ENCODE data around the gene VPS26C.

The VPS26C gene

GRCh38 chr21:37182222-37182621 is 84.9 kb downstream of the VPS26C start:
- no peak overlapping the region for H3K4me3 ChIP-seq (ENCODE audit: low read depth, low read length)

GRCh38 chr21:37181059-37181458 is 86.1 kb downstream of the VPS26C start:
- no peaks in the 10 kb centered on the region for H3K27me3 ChIP-seq (ENCODE audit: control insufficient read depth, insufficient read depth, low read length)
- no peaks in the 10 kb centered on the region for H3K9me3 ChIP-seq (ENCODE audit: control insufficient read depth, insufficient read depth, low read length)
- no peak overlapping the region for H3K9ac ChIP-seq (ENCODE audit: low read depth, low read length)
- H3K36me3 ChIP-seq (ENCODE audit: control insufficient read depth, insufficient read depth, low read length): no peaks in the 10 kb centered on the region
- no peak overlapping the region for H3K27ac ChIP-seq (ENCODE audit: low read depth, low read length)
- no peak overlapping the region for H3K4me3 ChIP-seq (ENCODE audit: low read depth, low read length)
- no peaks in the 10 kb centered on the region for H3K4me1 ChIP-seq (ENCODE audit: control insufficient read depth, insufficient read depth, low read length)

More at GRCh38 chr21:37182222-37182621, 84.9 kb downstream of the VPS26C start:
- H3K9me3 ChIP-seq (ENCODE audit: control insufficient read depth, insufficient read depth, low read length): no peaks in the 10 kb centered on the region
- H3K27me3 ChIP-seq (ENCODE audit: control insufficient read depth, insufficient read depth, low read length): no peaks in the 10 kb centered on the region
- no peaks in the 10 kb centered on the region for H3K36me3 ChIP-seq (ENCODE audit: control insufficient read depth, insufficient read depth, low read length)
- no peak overlapping the region for H3K9ac ChIP-seq (ENCODE audit: low read depth, low read length)
- H3K27ac ChIP-seq (ENCODE audit: low read depth, low read length): no peak overlapping the region
- no peaks in the 10 kb centered on the region for H3K4me1 ChIP-seq (ENCODE audit: control insufficient read depth, insufficient read depth, low read length)

- Histone ChIP-seq H3K36me3 (ENCODE audit: control insufficient read depth, insufficient read depth, low read length) (peaks cover 16% of the 10 kb centered on the region), H3K27me3 (ENCODE audit: control insufficient read depth, insufficient read depth, low read length) (no peaks in the 10 kb centered on the region), H3K4me3 (ENCODE audit: low read depth, low read length) (no peak overlapping the region), H3K27ac (ENCODE audit: low read depth, low read length) (no peak overlapping the region), H3K9ac (ENCODE audit: low read depth, low read length) (no peak overlapping the region), H3K4me1 (ENCODE audit: control insufficient read depth, insufficient read depth, low read length) (no peaks in the 10 kb centered on the region), H3K9me3 (ENCODE audit: control insufficient read depth, insufficient read depth, low read length) (no peaks in the 10 kb centered on the region)
Observed at GRCh38 chr21:37176716-37177115, 90.4 kb downstream of the VPS26C start.
